Neuronal stem cell (in vitro differentiated cells): ENCODE results near the gene C17orf113.

Source experiments
- DNase-seq: peaks from one replicate; pipeline ENCODE4 v3.0.0-alpha.2; 2013; ENCODE audit warnings: low spot score
- H2AFZ ChIP-seq: one replicate; pipeline ENCODE4 v1.6.1; 2013; ENCODE audit warnings: mild to moderate bottlenecking, low read length, inconsistent platforms
- H2AK5ac ChIP-seq: 2 replicates; pipeline ENCODE4 v1.6.1; 2013; ENCODE audit warnings: low read depth, mild to moderate bottlenecking, inconsistent platforms, low read length, moderate library complexity, mixed read lengths
- H2BK120ac ChIP-seq: 2 replicates; pipeline ENCODE4 v1.6.1; 2013; ENCODE audit warnings: low read depth, mild to moderate bottlenecking, inconsistent platforms, low read length, moderate library complexity, mixed read lengths
- H2BK12ac ChIP-seq: one replicate; pipeline ENCODE4 v1.6.1; 2013; ENCODE audit warnings: low read length, inconsistent platforms
- H2BK15ac ChIP-seq: 2 replicates; pipeline ENCODE4 v1.6.1; 2013; ENCODE audit warnings: mild to moderate bottlenecking, low read length, inconsistent platforms, mixed read lengths
- H2BK5ac ChIP-seq: one replicate; pipeline ENCODE4 v1.6.1; 2013; ENCODE audit warnings: inconsistent platforms, mild to moderate bottlenecking, low read length, moderate library complexity
- H3K14ac ChIP-seq: one replicate; pipeline ENCODE4 v1.6.1; 2013; ENCODE audit warnings: low read length, inconsistent platforms
- H3K18ac ChIP-seq: 2 replicates; pipeline ENCODE4 v1.6.1; 2013; ENCODE audit warnings: low read length, inconsistent platforms
- H3K23ac ChIP-seq: 2 replicates; pipeline ENCODE4 v1.6.1; 2013; ENCODE audit warnings: low read depth, mild to moderate bottlenecking, mixed read lengths, low read length, inconsistent platforms; ENCODE audit not compliant: poor library complexity
- H3K27ac ChIP-seq: replicated peaks from 3 replicates; pipeline ENCODE4 v1.5.1; 2013; ENCODE audit warnings: low read length, inconsistent platforms
- H3K27me3 ChIP-seq, 3 experiments: 2 replicates each; pipeline ENCODE4 v1.6.1; 2013; ENCODE audit warnings: low read length in 3 of 3, mild to moderate bottlenecking in 2 of 3, inconsistent platforms in 1 of 3, low read depth in 1 of 3, mixed read lengths in 1 of 3, moderate library complexity in 1 of 3; ENCODE audit not compliant: control insufficient read depth in 3 of 3, insufficient read depth in 3 of 3
- H3K36me3 ChIP-seq, 2 donors: replicated peaks in 1 of 2; 2 replicates each; pipeline ENCODE4 v1.6.1; 2013; ENCODE audit warnings: low read length in 2 of 2; ENCODE audit not compliant: control insufficient read depth in 2 of 2, insufficient read depth in 2 of 2
- H3K4ac ChIP-seq: 2 replicates; pipeline ENCODE4 v1.6.1; 2013; ENCODE audit warnings: inconsistent platforms, mild to moderate bottlenecking, low read length, moderate library complexity
- H3K4me1 ChIP-seq, 2 donors: 1 replicate in 1 of 2; 2 replicates in 1 of 2; pipeline ENCODE4 v1.6.1; 2013; ENCODE audit warnings: low read length in 2 of 2, low read depth in 1 of 2; ENCODE audit not compliant: control insufficient read depth in 2 of 2, insufficient read depth in 1 of 2
- H3K4me2 ChIP-seq: one replicate; pipeline ENCODE4 v1.6.1; 2013; ENCODE audit warnings: mild to moderate bottlenecking, low read length, inconsistent platforms; ENCODE audit not compliant: insufficient read depth, poor library complexity, severe bottlenecking
- H3K4me3 ChIP-seq, 2 donors: 2 replicates each; pipeline ENCODE4 v1.5.1; 2013; ENCODE audit warnings: low read length in 2 of 2, mild to moderate bottlenecking in 2 of 2, inconsistent platforms in 1 of 2, moderate library complexity in 1 of 2
- H3K79me1 ChIP-seq: one replicate; pipeline ENCODE4 v1.6.1; 2013; ENCODE audit warnings: low read depth, mild to moderate bottlenecking, inconsistent platforms, low read length, moderate library complexity
- H3K9ac ChIP-seq: one replicate; pipeline ENCODE4 v1.6.1; 2013; ENCODE audit warnings: mild to moderate bottlenecking, low read depth, low read length, inconsistent platforms; ENCODE audit not compliant: poor library complexity
- H3K9me3 ChIP-seq, 2 donors: replicated peaks in 1 of 2; 2 replicates each; pipeline versions ENCODE3 to v1.6.1; 2013; ENCODE audit warnings: low read length in 2 of 2, mild to moderate bottlenecking in 2 of 2, inconsistent platforms in 1 of 2, low read depth in 1 of 2, mixed read lengths in 1 of 2, moderate library complexity in 1 of 2; ENCODE audit not compliant: control insufficient read depth in 2 of 2, insufficient read depth in 1 of 2
- H4K8ac ChIP-seq: one replicate; pipeline ENCODE4 v1.6.1; 2013; ENCODE audit warnings: low read depth, mild to moderate bottlenecking, inconsistent platforms, low read length, moderate library complexity
- H4K91ac ChIP-seq: one replicate; pipeline ENCODE4 v1.6.1; 2013; ENCODE audit warnings: low read length, low read depth, mild to moderate bottlenecking, inconsistent platforms; ENCODE audit not compliant: poor library complexity
- WGBS, 2 donors: extraction: QIAGEN DNeasy Blood & Tissue Kit; methylation state at CpG; one replicate each; pipeline ENCODE4 v1.1.7; 2013; ENCODE audit warnings: missing lambda C conversion rate in 2 of 2, mixed read lengths in 1 of 2; ENCODE audit not compliant: insufficient read length in 2 of 2, insufficient replicate concordance in 1 of 2; ENCODE audit errors: extremely low coverage in 2 of 2; 5-methylcytosine and 5-hydroxymethylcytosine counted together

Gene C17orf113

GRCh38 chr17:42053731-42054500 is 3.5 kb upstream of the C17orf113 start:
- Histone ChIP-seq H3K36me3 (no peaks in the 10 kb centered on the region), H3K9ac (peak overlapping the region; percentile 70), H3K79me1 (peaks cover 2% of the 10 kb centered on the region), H2BK12ac (no peak overlapping the region), H2AFZ (peak overlapping the region; percentile 43), H4K91ac (no peak overlapping the region), H2BK5ac (no peak overlapping the region), H2BK120ac (no peak overlapping the region), H3K4me1 (peaks cover 16 to 21% of the 10 kb centered on the region in 2 donors), H2AK5ac (peak overlapping the region; percentile 67), H3K4ac (no peak overlapping the region), H3K4me3 (no peak overlapping the region), H3K18ac (peak overlapping the region; percentile 77), H3K4me2 (no peak overlapping the region), H3K9me3 (peaks cover 0 to 12% of the 10 kb centered on the region in 2 donors), H3K23ac (no peak overlapping the region), H2BK15ac (peak overlapping the region; percentile 39), H3K14ac (no peak overlapping the region), H3K27me3 (peaks cover 0 to 42% (median 27%) of the 10 kb centered on the region in 3 experiments), H3K27ac (no peak overlapping the region), H4K8ac (no peak overlapping the region)
- DNase-seq = no peak
- WGBS, 2 donors = no CpG with 5 or more reads among the region's 12 CpGs

DNA sequence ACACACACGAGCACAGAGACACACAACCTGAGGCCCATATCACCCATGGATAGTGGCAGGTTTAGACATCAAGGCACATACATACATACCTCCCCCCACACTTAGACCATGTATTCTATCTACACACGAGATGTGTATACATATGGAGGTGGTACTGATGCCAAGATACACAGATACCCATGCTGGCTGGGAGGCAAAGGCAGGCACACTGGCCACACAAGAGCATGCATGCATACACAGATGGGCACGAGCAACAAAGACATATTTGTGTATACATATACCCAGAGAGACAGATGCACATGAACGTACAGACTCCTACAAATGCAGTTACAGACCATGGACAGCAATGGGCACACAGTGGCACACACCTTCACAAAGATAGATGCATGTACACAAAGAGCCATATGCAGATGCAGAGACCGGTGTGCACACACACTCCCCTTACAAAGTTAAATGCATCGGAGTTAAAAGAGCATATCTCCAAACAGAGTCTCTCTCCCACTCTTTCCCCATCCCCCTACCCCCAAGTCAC is 2.0 kb upstream of the C17orf113 start:
- no peak overlapping the region for H2AK5ac ChIP-seq
- H3K27ac ChIP-seq = no peak overlapping the region
- H2BK5ac ChIP-seq = no peak overlapping the region
- WGBS, 2 donors = no CpG with 5 or more reads among the region's 6 CpGs
- peaks cover 0 to 42% (median 27%) of the 10 kb centered on the region in 3 experiments for H3K27me3 ChIP-seq
- H3K18ac ChIP-seq = no peak overlapping the region
- H3K4me3 ChIP-seq = no peak overlapping the region
- H3K23ac ChIP-seq = no peak overlapping the region
- H3K4ac ChIP-seq = no peak overlapping the region
- H3K4me2 ChIP-seq = no peak overlapping the region
- no peak for DNase-seq
- no peak overlapping the region for H4K91ac ChIP-seq
- H3K9me3 ChIP-seq = peaks cover 0 to 12% of the 10 kb centered on the region in 2 donors
- no peak overlapping the region for H4K8ac ChIP-seq
- no peak overlapping the region for H2AFZ ChIP-seq
- peaks cover 16 to 21% of the 10 kb centered on the region in 2 donors for H3K4me1 ChIP-seq
- peaks cover 2% of the 10 kb centered on the region for H3K79me1 ChIP-seq
- no peak overlapping the region for H2BK12ac ChIP-seq
- H2BK15ac ChIP-seq = no peak overlapping the region
- no peak overlapping the region for H3K9ac ChIP-seq
- H3K36me3 ChIP-seq = no peaks in the 10 kb centered on the region
- H2BK120ac ChIP-seq = no peak overlapping the region
- no peak overlapping the region for H3K14ac ChIP-seq

DNA sequence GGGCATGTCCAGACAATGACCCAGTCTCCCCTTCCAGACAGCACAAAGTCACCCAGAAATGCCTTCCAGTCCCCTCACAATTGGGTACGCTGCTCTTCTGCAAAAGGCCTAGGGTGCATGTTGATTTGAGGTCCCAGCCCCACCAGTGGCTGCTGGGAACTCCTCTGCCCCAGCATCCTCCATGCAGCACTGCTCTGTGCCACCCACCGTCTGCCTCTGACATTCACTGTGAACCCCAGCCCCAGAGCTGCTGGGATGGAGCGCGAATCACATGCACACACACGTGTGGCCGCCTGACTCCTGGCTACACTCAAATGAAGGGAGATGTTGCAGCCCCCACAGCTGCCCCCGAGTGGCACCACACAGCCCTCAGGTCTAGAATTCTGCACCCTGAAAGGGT is 1.2 kb upstream of the C17orf113 start:
- no peak overlapping the region for H3K4ac ChIP-seq
- H3K4me2 ChIP-seq = no peak overlapping the region
- H3K9ac ChIP-seq = no peak overlapping the region
- no peak overlapping the region for H3K27ac ChIP-seq
- no peak overlapping the region for H3K18ac ChIP-seq
- peak overlapping the region in 1 of 2 donors; percentile 10 for H3K4me3 ChIP-seq
- H3K27me3 ChIP-seq = peaks cover 0 to 42% (median 27%) of the 10 kb centered on the region in 3 experiments
- H4K91ac ChIP-seq = no peak overlapping the region
- peaks cover 16 to 21% of the 10 kb centered on the region in 2 donors for H3K4me1 ChIP-seq
- H3K23ac ChIP-seq = no peak overlapping the region
- H4K8ac ChIP-seq = no peak overlapping the region
- no peaks in the 10 kb centered on the region for H3K36me3 ChIP-seq
- no peak overlapping the region for H2BK15ac ChIP-seq
- no peak overlapping the region for H2AFZ ChIP-seq
- no CpG with 5 or more reads among the region's 7 CpGs for WGBS, 2 donors
- no peak overlapping the region for H3K14ac ChIP-seq
- no peak overlapping the region for H2BK5ac ChIP-seq
- DNase-seq = no peak
- H3K79me1 ChIP-seq = peaks cover 2% of the 10 kb centered on the region
- H3K9me3 ChIP-seq = peaks cover 0 to 9% of the 10 kb centered on the region in 2 donors
- no peak overlapping the region for H2BK120ac ChIP-seq
- H2BK12ac ChIP-seq = no peak overlapping the region
- no peak overlapping the region for H2AK5ac ChIP-seq

GRCh38 chr17:42051013-42051400 is 606 bp upstream of the C17orf113 start:
- Histone ChIP-seq H2BK120ac (no peak overlapping the region), H2BK15ac (no peak overlapping the region), H2AFZ (peak overlapping the region; percentile 64), H2BK5ac (no peak overlapping the region), H2BK12ac (no peak overlapping the region), H3K9ac (no peak overlapping the region), H4K91ac (no peak overlapping the region), H3K18ac (peak overlapping the region; percentile 4), H3K79me1 (peaks cover 2% of the 10 kb centered on the region), H3K4me1 (peaks cover 16 to 21% of the 10 kb centered on the region in 2 donors), H3K27ac (no peak overlapping the region), H3K14ac (no peak overlapping the region), H3K27me3 (peaks cover 0 to 42% (median 27%) of the 10 kb centered on the region in 3 experiments), H3K4me2 (peak overlapping the region; percentile 50), H3K23ac (no peak overlapping the region), H2AK5ac (no peak overlapping the region), H3K4ac (no peak overlapping the region), H3K36me3 (no peaks in the 10 kb centered on the region), H3K9me3 (peaks cover 0 to 3% of the 10 kb centered on the region in 2 donors), H3K4me3 (peak overlapping the region; percentile 66 to 86), H4K8ac (no peak overlapping the region)
- DNase-seq = no peak
- WGBS, 2 donors = no CpG with 5 or more reads among the region's 8 CpGs
